CD4-positive, alpha-beta T cell treated with Interleukin-21 for 1 hour (primary cell): ENCODE results near the gene C16orf90.

Source experiments
- DNase-seq: peaks from one replicate; pipeline ENCODE4 v3.0.0-alpha.2; 2020

Gene C16orf90

DNA sequence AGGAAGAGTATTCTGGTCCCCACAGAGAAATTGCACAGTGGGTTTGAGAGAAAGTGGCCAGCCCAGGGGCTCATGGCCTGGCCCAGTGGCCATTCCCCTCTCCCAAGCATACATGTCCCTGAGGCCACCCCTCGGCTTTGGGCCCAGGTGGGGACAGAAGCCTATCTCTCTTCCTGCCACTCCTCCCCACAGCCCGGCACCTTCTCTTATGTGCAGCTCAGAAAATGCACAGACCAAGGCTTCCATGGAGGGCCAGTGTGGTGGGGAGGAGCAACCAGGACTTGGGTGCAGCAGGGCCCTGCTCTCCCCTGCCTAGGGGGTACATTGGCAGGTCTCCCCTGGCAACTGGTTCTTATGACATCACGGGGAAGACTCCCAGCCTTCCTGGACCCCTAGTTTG lies at the start of gene C16orf90:
C16orf90 (minus strand) TSS at position 314 of the 400 bp plus-strand sequence; CDS start at position 246, 68 bp downstream.
- DNase-seq, result no peak

DNA sequence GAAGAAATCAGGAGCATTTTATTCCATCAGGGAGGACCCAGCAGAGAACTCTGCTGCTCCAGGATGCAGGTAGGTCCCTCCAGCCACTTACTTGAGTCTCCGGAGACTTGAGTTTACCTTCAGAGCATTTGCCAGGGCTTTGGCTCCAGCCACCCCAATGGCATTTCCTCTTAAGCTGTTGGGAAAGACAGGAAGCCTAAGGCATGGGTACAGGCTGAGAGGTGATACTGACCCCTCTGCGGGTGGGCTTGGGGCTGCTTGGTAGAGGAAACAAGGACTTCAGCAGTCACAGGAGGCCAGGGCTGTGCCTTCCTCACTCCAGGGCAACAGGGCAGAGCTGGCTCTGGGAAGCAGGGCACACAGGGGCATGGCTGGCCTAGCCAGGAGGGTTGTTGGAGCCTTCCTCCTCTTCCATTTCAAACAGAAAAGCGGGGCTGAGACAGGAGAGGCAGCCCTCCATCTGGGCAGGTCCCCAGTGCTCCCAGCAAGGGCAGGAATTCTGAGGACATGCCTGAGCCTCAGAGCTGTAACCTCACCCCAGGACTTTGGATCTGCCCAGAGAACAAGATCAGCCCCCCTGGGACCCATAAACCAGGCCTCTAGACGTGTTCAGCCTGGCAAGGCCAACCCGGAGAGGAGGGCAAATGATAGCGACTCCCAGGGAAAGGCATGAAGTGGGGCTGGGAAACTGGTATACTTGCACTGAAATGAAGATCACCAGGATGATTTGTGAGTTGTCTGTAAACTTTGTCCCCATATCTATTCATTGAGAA lies 47.5 kb upstream of the C16orf90 start:
- DNase-seq, result no peak

DNA sequence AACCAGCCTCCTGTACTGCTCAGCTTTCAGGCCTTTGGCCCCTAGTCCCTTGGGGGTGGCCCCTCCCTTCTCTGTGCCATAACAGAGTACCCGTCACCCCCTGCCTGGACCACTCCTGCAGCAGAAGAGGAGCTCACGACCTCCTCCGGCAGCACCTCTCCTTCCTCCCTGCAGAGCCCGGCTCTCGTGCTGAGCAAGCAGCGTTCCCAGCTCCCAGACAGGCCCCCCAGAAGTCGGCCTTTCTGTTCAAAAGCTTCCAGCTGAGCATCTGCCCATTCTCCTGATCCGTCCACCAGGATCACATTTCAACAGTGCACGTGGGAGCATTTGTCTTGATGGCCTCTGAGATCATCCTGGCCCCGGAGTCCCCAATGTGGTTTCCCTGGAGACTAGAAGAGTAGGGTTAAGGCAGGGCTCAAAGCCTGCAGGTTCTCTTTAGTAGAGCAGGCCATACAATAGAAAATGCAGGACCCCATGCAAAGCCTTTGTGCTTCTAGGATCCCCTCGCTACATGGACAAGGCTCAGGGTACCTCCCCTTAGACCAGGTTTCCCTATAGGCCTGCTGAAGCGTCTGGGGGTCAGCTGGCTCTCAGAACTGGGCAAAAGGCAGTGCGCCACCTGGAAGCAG lies 46.4 kb upstream of the C16orf90 start:
- no peak for DNase-seq

- DNase-seq, result no peak
These were observed 42.9 kb upstream of the C16orf90 start for GRCh38 chr16:3538222-3538621.

GRCh38 chr16:3536851-3537250 lies 41.6 kb upstream of the C16orf90 start:
- DNase-seq, result no peak

DNA sequence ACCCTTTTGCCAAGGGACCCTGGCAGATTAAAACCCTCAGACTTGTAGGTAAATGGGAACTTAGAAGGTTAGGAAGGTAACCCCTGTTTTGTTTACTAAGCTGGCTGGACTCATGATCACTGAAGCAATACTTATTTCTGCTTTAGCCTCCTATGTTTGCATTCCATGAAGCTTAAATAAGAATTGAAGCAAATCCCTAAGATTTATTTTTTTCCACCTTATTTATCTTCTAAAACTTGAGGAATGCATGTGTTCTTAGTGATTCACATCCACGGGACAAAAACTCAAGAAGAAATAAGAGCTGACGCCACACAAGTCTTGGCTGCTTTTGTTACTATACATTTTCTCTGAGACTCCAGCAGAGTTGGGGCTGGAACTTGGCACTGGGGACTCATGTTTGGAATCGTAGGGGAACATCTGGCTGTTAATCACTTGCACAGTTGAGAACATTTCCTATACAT lies 41.0 kb upstream of the C16orf90 start:
- no peak for DNase-seq

- no peak for DNase-seq
These were observed 38.8 kb upstream of the C16orf90 start for GRCh38 chr16:3534126-3534525.

DNA sequence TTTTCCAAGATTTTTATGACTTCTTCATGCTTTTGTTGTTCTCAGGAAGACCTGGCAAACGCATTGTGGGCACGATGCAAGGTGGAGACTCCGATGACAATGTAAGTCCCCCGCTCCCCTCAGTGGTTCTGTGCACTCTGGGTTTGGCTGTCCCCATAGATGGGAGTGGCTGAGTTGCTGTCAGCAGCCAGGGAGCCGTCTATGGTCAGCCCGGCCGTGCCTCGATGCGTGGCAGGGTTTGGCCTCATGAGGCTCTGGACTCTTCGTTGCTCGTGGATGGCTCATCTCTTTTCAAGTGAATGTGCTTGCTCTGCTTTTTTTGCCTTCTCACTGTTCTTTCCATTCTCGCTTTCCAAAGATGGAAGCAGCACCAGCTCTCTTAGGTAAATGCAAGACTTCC lies 37.5 kb upstream of the C16orf90 start:
- DNase-seq, result no peak

DNA sequence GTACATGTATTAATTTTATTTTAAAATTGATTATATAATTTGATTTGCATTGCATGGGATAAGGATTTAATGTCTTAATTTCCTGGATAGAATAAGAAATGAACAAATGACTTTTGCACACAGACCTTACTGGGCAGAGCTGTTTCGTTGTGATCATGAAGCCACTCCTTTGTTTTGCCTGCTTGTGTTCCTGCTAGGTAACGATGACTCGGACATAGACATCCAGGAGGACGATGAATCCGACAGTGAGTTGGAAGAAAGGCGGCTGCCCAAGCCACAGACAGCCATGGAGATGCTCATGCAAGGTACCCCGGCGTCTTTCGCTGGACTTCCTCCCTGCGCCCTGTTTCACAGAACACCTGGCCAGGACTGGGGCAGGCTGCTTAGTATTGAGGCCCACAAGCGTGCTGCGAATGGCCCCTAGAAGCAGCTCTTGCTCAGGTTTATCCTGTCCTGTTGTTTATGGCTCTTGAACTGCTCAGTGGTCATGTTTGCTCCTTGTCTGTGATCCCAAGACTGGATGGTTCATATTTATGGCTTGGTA lies 35.2 kb upstream of the C16orf90 start:
- DNase-seq, result no peak

GRCh38 chr16:3529175-3529574 lies 33.9 kb upstream of the C16orf90 start:
- no peak for DNase-seq

- no peak for DNase-seq
These were observed 33.1 kb upstream of the C16orf90 start for GRCh38 chr16:3528406-3528805.

DNA sequence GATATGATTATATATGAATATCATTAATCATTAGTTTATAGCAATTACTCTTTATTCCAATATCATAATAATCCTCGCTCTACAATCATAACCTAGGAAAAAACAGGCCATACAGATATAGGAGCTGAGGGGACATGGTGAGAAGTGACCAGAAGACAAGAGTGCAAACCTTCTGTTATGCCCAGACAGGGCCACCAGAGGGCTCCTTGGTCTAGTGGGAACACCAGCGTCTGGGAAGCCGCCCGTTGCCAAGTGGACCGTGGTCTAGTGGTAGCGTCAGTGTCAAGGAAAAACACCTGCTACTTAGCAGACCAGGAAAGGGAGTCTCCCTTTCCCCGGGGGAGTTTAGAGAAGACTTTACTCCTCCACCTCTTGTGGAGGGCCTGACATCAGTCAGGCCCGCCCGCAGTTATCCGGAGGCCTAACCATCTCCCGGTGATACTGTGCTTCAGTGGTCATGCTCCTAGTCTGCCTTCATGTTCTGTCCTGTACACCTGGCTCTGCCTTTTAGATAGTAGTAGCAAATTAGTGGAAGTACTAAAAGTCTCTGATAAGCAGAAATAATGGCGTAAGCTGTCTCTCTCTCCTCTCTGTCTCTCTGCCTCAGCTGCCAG lies 32.0 kb upstream of the C16orf90 start:
- peak; percentile 63 for DNase-seq

DNA sequence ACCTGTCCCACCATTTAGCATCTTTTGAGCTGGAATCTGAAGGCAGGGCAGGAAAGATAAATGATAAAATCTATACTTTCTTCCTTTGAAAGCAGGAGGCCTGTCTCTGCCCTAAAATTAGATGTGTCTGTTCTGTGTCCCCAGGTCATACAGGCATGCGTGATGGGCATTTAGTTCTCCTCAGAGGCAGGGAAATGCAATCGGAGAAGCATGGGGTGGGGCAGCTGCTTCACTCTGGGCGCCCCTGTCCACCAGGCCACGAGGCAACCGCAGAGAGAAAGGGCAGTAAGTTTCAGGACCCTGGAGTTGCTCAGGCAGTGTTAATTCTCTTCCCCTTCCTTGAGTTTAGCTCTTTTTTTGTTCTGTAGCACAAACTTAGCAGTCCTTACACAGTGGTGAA lies 30.7 kb upstream of the C16orf90 start:
- DNase-seq, result no peak

- no peak for DNase-seq
These were observed 28.0 kb upstream of the C16orf90 start for GRCh38 chr16:3523281-3523680.

- no peak for DNase-seq
These were observed 25.6 kb upstream of the C16orf90 start for GRCh38 chr16:3520841-3521240.

DNA sequence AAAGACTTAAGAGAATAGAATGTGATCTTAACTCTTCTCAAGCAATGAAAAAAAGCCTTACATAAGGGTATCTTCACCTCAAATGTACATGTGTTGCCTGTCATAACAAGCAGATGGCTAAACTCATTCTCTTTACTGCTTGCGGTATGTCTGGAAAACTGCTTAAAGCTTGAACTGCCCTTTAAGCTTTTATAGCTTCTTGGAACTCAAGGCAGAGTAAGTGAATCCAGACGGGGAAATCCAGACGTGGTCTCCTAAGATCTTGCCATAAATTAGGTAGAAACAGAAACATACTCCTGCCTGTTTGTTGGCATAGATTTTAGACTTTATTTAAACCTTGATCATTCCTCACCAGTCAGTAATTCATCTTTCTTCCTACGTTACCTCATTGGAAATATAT lies 25.1 kb upstream of the C16orf90 start:
- no peak for DNase-seq

DNA sequence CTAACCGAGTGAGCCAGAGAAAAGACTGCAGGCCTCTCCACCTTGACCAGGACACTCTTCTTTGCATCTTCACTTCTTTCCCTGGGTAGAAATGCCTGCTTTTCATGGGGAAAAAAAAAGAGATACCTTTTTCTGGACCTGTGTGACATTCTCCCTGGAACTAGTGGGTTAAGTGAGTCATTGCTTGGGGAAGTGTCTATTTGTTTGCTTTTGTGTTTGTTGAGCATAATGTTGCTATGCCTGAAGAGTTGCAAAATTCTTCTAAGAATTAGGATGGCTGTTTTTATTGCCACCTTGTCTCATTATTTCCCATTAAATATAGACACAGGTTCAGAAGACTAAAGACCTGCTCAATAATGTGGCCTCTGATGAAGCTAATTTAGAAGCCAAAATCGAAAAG lies 24.3 kb upstream of the C16orf90 start:
- DNase-seq, result no peak

DNA sequence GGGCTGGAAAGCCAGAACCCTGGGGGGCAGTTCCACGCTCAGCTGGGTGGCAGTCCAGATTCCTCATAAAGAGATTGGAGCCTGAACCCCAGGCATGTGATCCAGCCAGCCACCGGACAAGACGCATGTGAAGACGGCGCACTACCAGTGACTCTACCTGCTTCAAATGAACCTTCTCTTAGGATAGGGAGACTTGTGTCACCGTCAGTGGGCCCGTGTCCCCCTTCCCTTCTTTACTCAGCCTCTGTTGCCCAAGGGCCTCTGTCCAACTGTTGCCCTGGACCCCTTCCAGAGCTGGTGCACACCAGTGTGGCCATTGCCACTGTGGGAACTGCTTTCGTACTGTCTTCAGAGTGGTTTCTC lies 23.7 kb upstream of the C16orf90 start:
- no peak for DNase-seq

- no peak for DNase-seq
These were observed 23.1 kb upstream of the C16orf90 start for GRCh38 chr16:3518292-3518985.

DNA sequence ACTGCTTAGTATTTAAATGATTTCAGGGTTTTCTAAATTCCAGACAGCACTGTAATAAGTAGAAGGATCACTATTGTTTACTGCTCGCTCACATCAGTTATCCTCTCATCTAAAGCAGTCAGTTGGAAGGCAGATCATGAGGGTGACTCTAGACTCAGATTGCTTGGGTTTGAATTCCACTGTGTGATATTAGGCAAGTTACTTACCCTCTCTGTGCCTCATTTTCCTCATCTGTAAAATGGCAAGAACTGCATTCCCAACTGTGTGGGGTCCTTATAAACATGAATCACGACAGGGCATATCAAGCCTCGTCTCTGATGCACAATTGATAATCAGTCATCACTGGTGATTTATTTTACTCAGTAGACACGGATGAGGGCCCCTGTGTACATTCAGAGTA lies 20.6 kb upstream of the C16orf90 start:
- no peak for DNase-seq

DNA sequence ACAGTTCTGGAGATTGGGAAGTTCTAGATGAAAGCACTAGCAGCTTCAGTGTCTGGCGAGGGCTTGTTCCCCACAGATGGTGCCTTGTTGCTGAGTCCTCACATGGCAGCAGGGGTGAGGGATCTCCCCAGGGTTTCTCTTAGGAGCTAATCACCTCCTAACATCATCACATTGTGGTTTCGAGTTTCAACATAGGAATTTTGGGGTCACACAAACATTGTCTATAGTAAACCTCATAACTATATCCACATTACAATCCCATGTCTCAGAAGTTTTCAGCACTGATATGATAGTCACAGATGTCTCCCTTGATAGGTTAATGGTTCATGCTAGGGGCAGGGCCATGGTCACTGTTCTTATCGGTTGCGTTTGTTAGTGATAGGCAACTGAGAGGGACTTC lies 19.3 kb upstream of the C16orf90 start:
- no peak for DNase-seq

DNA sequence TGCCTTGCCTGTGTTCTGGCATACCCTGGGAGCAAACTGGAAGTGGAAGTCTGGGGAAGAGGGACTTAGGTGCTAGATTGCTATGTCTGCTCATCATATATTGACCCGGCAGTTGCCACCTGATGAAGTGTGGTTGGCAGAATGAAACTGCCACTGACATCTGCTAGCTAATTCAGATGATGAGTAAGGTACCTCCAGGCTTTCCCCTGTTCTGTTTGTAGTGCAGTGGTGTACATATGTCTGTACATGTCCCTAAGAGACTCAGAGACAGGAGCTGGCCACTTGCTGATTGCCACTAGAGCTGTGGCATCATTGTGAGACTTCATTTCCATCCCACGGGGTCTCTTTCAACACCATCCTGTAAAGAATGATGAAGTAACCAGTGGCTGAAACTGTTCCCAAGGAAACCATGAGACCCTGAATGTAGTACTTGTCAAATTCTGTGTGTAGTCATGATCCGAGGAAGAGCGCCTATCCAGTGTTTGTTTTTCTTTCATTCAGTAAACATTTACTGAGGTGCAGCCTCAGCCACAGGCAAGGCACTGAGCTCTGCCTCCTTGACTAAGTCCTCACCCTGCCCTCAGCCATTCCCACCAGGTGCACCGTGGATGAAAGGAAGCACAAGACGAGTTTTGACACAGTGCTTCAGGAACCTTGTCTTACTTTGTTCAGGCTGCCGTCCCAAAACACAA lies 18.7 kb upstream of the C16orf90 start:
- DNase-seq, result no peak
